SKM-1 (cell line): ENCODE measurements around the gene ABHD13.

Experiments
- DNase-seq: peaks from one replicate; lab custom pipeline; 2025; ENCODE audit not compliant: unreplicated experiment; lab: John Stamatoyannopoulos, UW

Gene ABHD13

DNA sequence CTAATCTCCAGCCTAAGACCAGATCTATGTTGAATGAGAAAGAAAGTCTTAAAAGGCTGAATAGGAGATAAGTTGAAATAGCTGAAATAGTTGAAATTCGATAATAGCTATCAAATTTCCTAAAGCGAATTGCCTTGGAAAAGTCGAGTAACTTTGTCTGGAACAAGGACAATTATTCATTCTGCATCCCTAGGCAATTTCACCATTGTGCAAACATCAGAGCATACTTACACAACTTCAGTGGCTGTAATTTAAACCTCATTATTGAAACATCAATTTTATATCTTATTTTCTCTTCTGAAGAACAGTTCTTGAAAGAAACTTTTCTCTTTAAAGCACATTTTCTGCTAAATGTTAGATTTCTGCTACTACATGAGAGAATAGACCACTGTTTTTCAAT is 64.9 kb downstream of the ABHD13 start:
- DNase-seq = no peak
